IMR-90 (cell line): ENCODE measurements around the gene AADACL3.

Experiments used
- BHLHE40 ChIP-seq: fragments of 150-350 bp; IDR thresholded peaks from 2 replicates; pipeline ENCODE4 v1.6.1; 2016; ENCODE audit warnings: mild to moderate bottlenecking, low read depth, low read length
- CTCF ChIP-seq: conservative IDR thresholded peaks from 2 replicates; pipeline ENCODE4 v1.5.1; 2012; ENCODE audit warnings: mild to moderate bottlenecking, low read depth, low read length, improper control_type of control experiment
- MAFK ChIP-seq: IDR thresholded peaks from 2 replicates; pipeline ENCODE4 v1.6.1; 2012; ENCODE audit warnings: low read depth, low read length, improper control_type of control experiment
- MXI1 ChIP-seq: IDR thresholded peaks from 2 replicates; pipeline ENCODE4 v1.6.1; 2012; ENCODE audit warnings: low read depth, mild to moderate bottlenecking, low read length, moderate library complexity, borderline replicate concordance
- POLR2A ChIP-seq: IDR thresholded peaks from 2 replicates; pipeline ENCODE4 v1.6.1; 2012; ENCODE audit warnings: mild to moderate bottlenecking, low read depth, low read length
- RAD21 ChIP-seq: IDR thresholded peaks from 2 replicates; pipeline ENCODE4 v1.6.1; 2012; ENCODE audit warnings: low read length, improper control_type of control experiment
- RCOR1 ChIP-seq: IDR thresholded peaks from 2 replicates; pipeline ENCODE4 v1.6.1; 2012; ENCODE audit warnings: mild to moderate bottlenecking, low read length, improper control_type of control experiment; ENCODE audit not compliant: insufficient replicate concordance
- SMC3 ChIP-seq: fragments of 150-350 bp; IDR thresholded peaks from 2 replicates; pipeline ENCODE4 v1.6.1; 2016; ENCODE audit warnings: low read depth, mild to moderate bottlenecking, antibody characterized with exemption, low read length, moderate library complexity
- USF2 ChIP-seq: fragments of 150-350 bp; IDR thresholded peaks from 2 replicates; pipeline ENCODE4 v1.6.1; 2017; ENCODE audit warnings: mild to moderate bottlenecking, antibody characterized with exemption, low read length, low read depth

- TF ChIP-seq CTCF (no peak), USF2 (no peak), BHLHE40 (no peak), RAD21 (no peak), SMC3 (no peak), POLR2A (no peak), MAFK (no peak), MXI1 (no peak), RCOR1 (no peak)
These were observed 30.0 kb downstream of the AADACL3 start, which contains the start of gene CFAP107 for GRCh38 chr1:12745992-12746323.
